ENCODE measurements around the gene EFCAB8.

Gene EFCAB8

DNA sequence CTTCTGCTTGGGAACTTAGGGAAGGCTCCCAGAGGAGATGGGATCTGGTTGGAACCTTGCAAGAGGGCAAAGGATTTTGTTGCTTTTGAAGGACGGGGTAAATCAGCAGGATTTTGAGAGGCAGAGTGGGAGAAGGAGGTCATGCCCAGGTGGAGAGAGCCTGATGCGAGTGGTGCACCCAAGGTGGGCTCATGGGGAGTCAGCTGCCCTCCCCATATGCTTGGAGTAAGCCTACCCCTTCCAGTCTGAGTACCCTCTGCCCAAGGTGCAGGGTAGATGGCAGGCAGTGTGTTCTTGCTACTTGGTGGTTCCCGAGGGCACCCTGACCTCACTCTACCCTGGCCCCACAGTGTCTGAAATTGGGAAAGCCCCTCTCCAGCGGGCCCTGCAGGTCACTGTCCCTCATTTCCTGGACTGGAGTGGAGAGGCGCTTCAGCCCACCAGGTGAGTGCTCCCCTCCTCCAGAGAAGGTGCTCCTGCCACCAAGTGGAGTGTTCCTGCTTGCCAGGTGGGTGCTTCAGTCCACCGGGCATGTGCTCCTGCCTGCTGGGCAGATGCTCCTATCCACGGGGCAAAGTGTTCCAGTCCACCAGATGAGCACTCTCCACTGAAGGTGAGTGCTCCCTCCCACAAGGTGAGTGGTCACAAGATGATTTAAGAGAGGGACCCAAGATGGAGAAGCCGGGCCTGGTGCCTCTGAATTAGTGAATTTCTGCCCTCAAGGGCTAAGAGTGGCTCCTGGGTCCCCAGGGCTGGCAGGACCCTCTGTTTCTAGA is 152.1 kb downstream of the EFCAB8 start:
- H2AFZ ChIP-seq (ENCODE audit: low read length) = no peak overlapping the region
- H3K4me2 ChIP-seq (ENCODE audit: low read depth, low read length) = no peak overlapping the region
- H3K36me3 ChIP-seq (replicated peaks; ENCODE audit: insufficient read depth, low read length) = no peaks in the 10 kb centered on the region
- H3F3A ChIP-seq (ENCODE audit: insufficient read depth, low read length) = no peaks in the 10 kb centered on the region
- H3K4me3 ChIP-seq (ENCODE audit: low read length) = no peak overlapping the region
- no peaks in the 10 kb centered on the region for H3K9me3 ChIP-seq (replicated peaks; ENCODE audit: insufficient read depth, low read length)
- no peaks in the 10 kb centered on the region for H4K20me1 ChIP-seq (ENCODE audit: insufficient read depth, low read length)
- no peaks in the 10 kb centered on the region for H3K79me2 ChIP-seq (ENCODE audit: low read length)
- H3K9ac ChIP-seq (ENCODE audit: low read length) = no peak overlapping the region
- peaks cover 84% of the 10 kb centered on the region for H3K27me3 ChIP-seq (replicated peaks; ENCODE audit: insufficient read depth, low read length)
- H3K4me1 ChIP-seq (ENCODE audit: low read length) = no peaks in the 10 kb centered on the region
- DNase-seq = no peak
- H3K9me2 ChIP-seq (replicated peaks; ENCODE audit: insufficient read depth, low read length) = no peaks in the 10 kb centered on the region
- no peak overlapping the region for H3K27ac ChIP-seq (ENCODE audit: low read length)
- TF ChIP-seq EZH2 (optimal IDR thresholded peaks at IDR 0.05; ENCODE audit: low read depth, low read length) = no peak
- TF ChIP-seq EZH2phosphoT487 (IDR thresholded peaks at IDR 0.05; ENCODE audit: low read length) = no peak
- TF ChIP-seq, protein P1, sequence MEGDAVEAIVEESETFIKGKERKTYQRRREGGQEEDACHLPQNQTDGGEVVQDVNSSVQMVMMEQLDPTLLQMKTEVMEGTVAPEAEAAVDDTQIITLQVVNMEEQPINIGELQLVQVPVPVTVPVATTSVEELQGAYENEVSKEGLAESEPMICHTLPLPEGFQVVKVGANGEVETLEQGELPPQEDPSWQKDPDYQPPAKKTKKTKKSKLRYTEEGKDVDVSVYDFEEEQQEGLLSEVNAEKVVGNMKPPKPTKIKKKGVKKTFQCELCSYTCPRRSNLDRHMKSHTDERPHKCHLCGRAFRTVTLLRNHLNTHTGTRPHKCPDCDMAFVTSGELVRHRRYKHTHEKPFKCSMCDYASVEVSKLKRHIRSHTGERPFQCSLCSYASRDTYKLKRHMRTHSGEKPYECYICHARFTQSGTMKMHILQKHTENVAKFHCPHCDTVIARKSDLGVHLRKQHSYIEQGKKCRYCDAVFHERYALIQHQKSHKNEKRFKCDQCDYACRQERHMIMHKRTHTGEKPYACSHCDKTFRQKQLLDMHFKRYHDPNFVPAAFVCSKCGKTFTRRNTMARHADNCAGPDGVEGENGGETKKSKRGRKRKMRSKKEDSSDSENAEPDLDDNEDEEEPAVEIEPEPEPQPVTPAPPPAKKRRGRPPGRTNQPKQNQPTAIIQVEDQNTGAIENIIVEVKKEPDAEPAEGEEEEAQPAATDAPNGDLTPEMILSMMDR (IDR thresholded peaks at IDR 0.05; ENCODE audit: low read length) = no peak
